Astrocyte (in vitro differentiated cells and primary cell): ENCODE results near the gene NOL4L. TPM values are rescaled to one million over a fixed set of nuclear protein-coding genes. Genes with fewer than 3 reads are reported as not detected.
A peak's percentile ranks its signal among the peaks of the same experiment; 100 is the strongest.

Experiments
- DNase-seq: peaks from one replicate; pipeline ENCODE4 v3.0.0-alpha.2; 2010; ENCODE audit warnings: low read depth
- FAIRE-seq: peaks from 2 replicates; lab custom pipeline; 2011; peaks lifted over from hg19 to GRCh38; lab: Jason Lieb, UNC
- H2AFZ ChIP-seq: 2 replicates; pipeline ENCODE4 v1.6.0; 2012; ENCODE audit warnings: low read depth, low read length, inconsistent platforms
- H3K27ac ChIP-seq: 2 replicates; pipeline ENCODE4 v1.5.1; 2011; ENCODE audit warnings: low read depth, low read length, inconsistent platforms
- H3K27me3 ChIP-seq: 2 replicates; pipeline ENCODE4 v1.6.0; 2011; ENCODE audit warnings: low read length, inconsistent platforms; ENCODE audit not compliant: insufficient read depth
- H3K36me3 ChIP-seq: 2 replicates; pipeline ENCODE4 v1.5.1; 2011; ENCODE audit warnings: low read length, inconsistent platforms; ENCODE audit not compliant: insufficient read depth
- H3K4me1 ChIP-seq: 2 replicates; pipeline ENCODE4 v1.5.1; 2011; ENCODE audit warnings: low read length, inconsistent platforms; ENCODE audit not compliant: insufficient read depth
- H3K4me2 ChIP-seq: 2 replicates; pipeline ENCODE4 v1.6.0; 2012; ENCODE audit warnings: low read length, inconsistent platforms
- H3K4me3 ChIP-seq: 2 replicates; pipeline ENCODE4 v1.5.1; 2011; ENCODE audit warnings: low read depth, mild to moderate bottlenecking, low read length, inconsistent platforms; ENCODE audit not compliant: insufficient read depth
- H3K79me2 ChIP-seq: 2 replicates; pipeline ENCODE4 v1.6.0; 2012; ENCODE audit warnings: mild to moderate bottlenecking, low read length, inconsistent platforms; ENCODE audit not compliant: insufficient read depth
- H3K9ac ChIP-seq: 2 replicates; pipeline ENCODE4 v1.6.0; 2012; ENCODE audit warnings: mild to moderate bottlenecking, low read length, inconsistent platforms
- H3K9me3 ChIP-seq: 2 replicates; pipeline ENCODE4 v1.5.1; 2012; ENCODE audit warnings: low read depth, mild to moderate bottlenecking, low read length, inconsistent platforms; ENCODE audit not compliant: insufficient read depth
- H4K20me1 ChIP-seq: 2 replicates; pipeline ENCODE4 v1.6.0; 2012; ENCODE audit warnings: low read length, inconsistent platforms; ENCODE audit not compliant: insufficient read depth
- H3K27ac Mint-ChIP-seq: one replicate; pipeline ENCODE4 v1.8.0; 2021; ENCODE audit warnings: mild to moderate bottlenecking, mixed read lengths; ENCODE audit not compliant: unreplicated experiment
- H3K27me3 Mint-ChIP-seq: one replicate; pipeline ENCODE4 v1.8.0; 2021; ENCODE audit warnings: low read depth, mixed read lengths; ENCODE audit not compliant: unreplicated experiment
- H3K36me3 Mint-ChIP-seq: one replicate; pipeline ENCODE4 v1.8.0; 2021; ENCODE audit warnings: low read depth, mixed read lengths; ENCODE audit not compliant: unreplicated experiment
- H3K4me1 Mint-ChIP-seq: one replicate; pipeline ENCODE4 v1.8.0; 2021; ENCODE audit warnings: low read depth, mixed read lengths; ENCODE audit not compliant: unreplicated experiment
- H3K4me3 Mint-ChIP-seq: one replicate; pipeline ENCODE4 v1.8.0; 2021; ENCODE audit warnings: mild to moderate bottlenecking, moderate library complexity, mixed read lengths; ENCODE audit not compliant: unreplicated experiment
- H3K9me3 Mint-ChIP-seq: one replicate; pipeline ENCODE4 v1.8.0; 2021; ENCODE audit warnings: mild to moderate bottlenecking, mixed read lengths; ENCODE audit not compliant: unreplicated experiment
- CTCF ChIP-seq: IDR thresholded peaks from 2 replicates; pipeline ENCODE4 v1.5.1; 2011; ENCODE audit warnings: low read depth, mild to moderate bottlenecking, inconsistent platforms, low read length, moderate library complexity; ENCODE audit not compliant: insufficient read depth
- EZH2 ChIP-seq: IDR thresholded peaks from 2 replicates; pipeline ENCODE4 v1.6.1; 2012; ENCODE audit warnings: mild to moderate bottlenecking, low read length, inconsistent platforms; ENCODE audit not compliant: insufficient read depth
- total RNA-seq: library from RNA; stranded (reverse); gene quantifications from 2 replicates; pipeline ENCODE4 v1.2.1, GENCODE V29; 2021

Gene NOL4L
- total RNA-seq, 1 donor from 2014 or later: 35.5 TPM

DNA sequence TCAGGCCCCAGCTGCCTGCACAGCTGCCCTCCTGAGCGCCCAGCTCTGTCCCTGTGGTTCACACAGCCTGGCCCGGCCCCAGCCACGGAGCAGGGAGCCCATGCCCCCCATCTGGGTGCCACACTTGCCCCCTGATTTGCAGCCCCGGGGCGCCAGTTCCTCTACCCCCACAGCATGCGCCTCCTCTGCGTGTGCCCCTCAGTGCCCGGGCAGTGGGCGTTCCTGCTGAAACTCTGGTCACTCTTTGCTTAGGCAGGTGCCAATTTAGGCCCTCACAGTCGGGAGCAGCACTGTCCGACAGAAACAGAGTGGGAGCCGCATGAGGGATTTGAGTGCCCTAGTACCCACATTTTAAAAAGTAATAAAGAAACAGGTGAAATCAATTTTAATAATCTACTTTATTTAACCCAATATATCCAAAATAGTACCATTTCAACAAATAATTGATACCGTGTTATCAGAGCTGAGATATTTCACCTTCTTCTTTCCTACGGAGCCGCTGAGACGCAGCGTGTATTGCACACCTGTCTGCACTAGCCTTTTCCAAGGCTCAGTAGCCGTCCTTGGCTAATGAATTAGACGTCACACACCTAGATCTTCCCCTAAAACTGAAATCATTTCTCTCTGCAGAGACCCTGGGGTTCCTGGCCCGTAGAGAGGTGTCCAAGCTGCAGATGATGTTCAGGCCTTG lies 120.6 kb downstream of the NOL4L start:
- H3K27ac Mint-ChIP-seq: no peak overlapping the region
- no peak overlapping the region for H2AFZ ChIP-seq
- H3K9me3 Mint-ChIP-seq: no peaks in the 10 kb centered on the region
- peak overlapping the region; percentile 63 for H3K4me2 ChIP-seq
- peaks cover 2% of the 10 kb centered on the region for H3K36me3 Mint-ChIP-seq
- H3K27me3 ChIP-seq: no peaks in the 10 kb centered on the region
- peaks cover 4% of the 10 kb centered on the region for H3K4me1 Mint-ChIP-seq
- FAIRE-seq (no peak), DNase-seq (no peak)
- peaks cover 93% of the 10 kb centered on the region for H3K79me2 ChIP-seq
- peak overlapping the region; percentile 78 for H3K27ac ChIP-seq
- peaks cover 57% of the 10 kb centered on the region for H4K20me1 ChIP-seq
- H3K27me3 Mint-ChIP-seq: no peaks in the 10 kb centered on the region
- no peak overlapping the region for H3K4me3 ChIP-seq
- H3K4me3 Mint-ChIP-seq: no peak overlapping the region
- TF ChIP-seq EZH2 (no peak), CTCF (no peak)
- H3K9ac ChIP-seq: peak overlapping the region; percentile 63
- no peaks in the 10 kb centered on the region for H3K9me3 ChIP-seq
- H3K4me1 ChIP-seq: peaks cover 46% of the 10 kb centered on the region
- peaks cover 3% of the 10 kb centered on the region for H3K36me3 ChIP-seq

DNA sequence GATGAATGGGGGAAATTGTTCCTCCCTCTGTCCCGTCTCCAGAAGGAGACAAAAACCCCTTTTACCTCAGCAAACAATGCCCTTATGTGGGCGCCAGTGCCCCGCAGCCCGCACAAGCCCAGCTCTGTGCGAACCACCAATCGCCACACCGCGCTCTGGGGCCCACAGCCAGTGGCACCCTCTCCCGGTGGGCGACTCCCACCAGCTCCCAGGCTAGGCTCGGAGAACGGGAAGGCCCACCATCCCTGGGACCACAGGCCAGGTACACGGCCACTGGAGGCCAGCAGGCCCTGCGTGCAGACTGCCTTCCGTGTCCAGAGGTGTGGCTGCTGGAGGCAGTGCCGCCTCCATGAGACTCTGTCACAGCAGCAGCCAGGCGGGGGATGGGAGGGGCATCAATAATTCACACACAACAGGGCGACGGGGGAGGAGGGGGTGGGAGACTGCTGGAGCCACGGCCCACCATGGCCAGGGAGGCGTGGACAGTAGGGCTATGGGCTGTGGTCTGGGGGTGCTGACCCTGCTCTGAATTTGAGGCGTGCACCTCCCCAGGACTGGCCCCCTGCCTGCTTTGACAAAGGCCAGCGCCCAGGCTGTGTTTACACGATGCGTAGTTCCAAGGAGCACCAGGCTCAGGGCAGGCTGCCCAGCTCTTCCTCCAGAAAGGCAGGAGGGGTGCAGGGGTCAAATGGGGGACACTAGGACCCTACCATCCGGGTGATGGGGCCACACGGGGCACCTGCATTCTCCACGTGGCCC lies 121.3 kb downstream of the NOL4L start:
- H3K27ac ChIP-seq: no peak overlapping the region
- peaks cover 4% of the 10 kb centered on the region for H3K4me1 Mint-ChIP-seq
- DNase-seq: no peak
- H3K9me3 Mint-ChIP-seq: no peaks in the 10 kb centered on the region
- no peaks in the 10 kb centered on the region for H3K9me3 ChIP-seq
- H3K4me3 ChIP-seq: no peak overlapping the region
- H2AFZ ChIP-seq: no peak overlapping the region
- H3K4me2 ChIP-seq: peak overlapping the region; percentile 50
- H3K27me3 ChIP-seq: no peaks in the 10 kb centered on the region
- no peak overlapping the region for H3K27ac Mint-ChIP-seq
- peaks cover 93% of the 10 kb centered on the region for H3K79me2 ChIP-seq
- peaks cover 3% of the 10 kb centered on the region for H3K36me3 ChIP-seq
- H4K20me1 ChIP-seq: peaks cover 60% of the 10 kb centered on the region
- H3K4me3 Mint-ChIP-seq: no peak overlapping the region
- FAIRE-seq: no peak
- H3K36me3 Mint-ChIP-seq: peaks cover 2% of the 10 kb centered on the region
- TF ChIP-seq EZH2: no peak
- TF ChIP-seq CTCF: no peak
- H3K4me1 ChIP-seq: peaks cover 40% of the 10 kb centered on the region
- H3K9ac ChIP-seq: peak overlapping the region; percentile 41
- H3K27me3 Mint-ChIP-seq: no peaks in the 10 kb centered on the region
